ENCODE data around the gene ATP11A.

GRCh38 chr13:112917737-112918136 lies 227.9 kb downstream of the ATP11A start:
- TF ChIP-seq POLR2AphosphoS5 (IDR thresholded peaks at IDR 0.05; ENCODE audit: low read depth) = no peak
- TF ChIP-seq CTCF (conservative IDR thresholded peaks at IDR 0.05; ENCODE audit: low read depth in 2 of 2) = no peak
- no peak for TF ChIP-seq EZH2 (IDR thresholded peaks at IDR 0.05; ENCODE audit: low read depth, unreplicated experiment)
- TF ChIP-seq JUNB (IDR thresholded peaks at IDR 0.05; ENCODE audit: unreplicated experiment) = no peak
- no peak for TF ChIP-seq REST (IDR thresholded peaks at IDR 0.05; ENCODE audit: unreplicated experiment)
- TF ChIP-seq ETS1 (IDR thresholded peaks at IDR 0.05) = no peak
- no peak for TF ChIP-seq ZNF114 (CRISPR knock-in tag; IDR thresholded peaks at IDR 0.05)
- TF ChIP-seq EZH2phosphoT487 (IDR thresholded peaks at IDR 0.05; ENCODE audit: unreplicated experiment) = no peak
- TF ChIP-seq STAT1 (IDR thresholded peaks at IDR 0.05; ENCODE audit: unreplicated experiment) = no peak
- no peak for TF ChIP-seq CREB1 (CRISPR knock-in tag; IDR thresholded peaks at IDR 0.05; ENCODE audit: low read depth)
- no peak for TF ChIP-seq ZNF462 (CRISPR knock-in tag; IDR thresholded peaks at IDR 0.05)

Data from GM23338 (cell line).